Body of pancreas (tissue), 4 donors: ENCODE data around the gene TIMM17A.

Experiments used
- POLR2A ChIP-seq, 3 donors: fragments of 450-650 bp; IDR thresholded peaks; one replicate each; pipeline ENCODE4 v1.6.1; 2016; ENCODE audit warnings: antibody characterized with exemption in 3 of 3, mild to moderate bottlenecking in 2 of 3
- TF ChIP-seq, protein P1 (sequence below), 7 experiments: fragments of 450-650 bp in 4 of 7; fragments of 200-600 bp in 3 of 7; sonication (generic) in 3 of 7; IDR thresholded peaks; one replicate each; pipeline ENCODE4 v1.5.1; 2016 to 2019; ENCODE audit warnings: antibody characterized with exemption in 7 of 7

DNA sequence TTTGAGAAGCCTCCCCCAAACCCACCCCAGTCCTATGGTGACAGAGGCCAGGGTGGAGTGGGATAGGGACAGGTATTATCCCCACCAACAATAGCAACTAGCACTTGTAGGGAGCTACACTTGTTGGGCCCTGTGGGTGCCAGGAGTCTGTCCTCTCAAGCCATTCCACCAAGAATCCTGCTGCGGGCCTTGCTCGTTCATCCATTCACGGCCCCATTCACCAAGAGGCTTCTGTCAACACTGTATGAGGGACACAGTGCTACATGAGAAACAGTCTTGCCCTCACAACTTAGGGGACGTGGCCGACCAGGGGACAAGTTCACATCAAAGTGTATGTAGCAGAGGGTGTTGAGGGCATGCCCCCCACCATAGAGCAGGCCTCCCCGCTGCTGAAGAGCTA is 47.7 kb upstream of the TIMM17A start:
- TF ChIP-seq, protein P1, sequence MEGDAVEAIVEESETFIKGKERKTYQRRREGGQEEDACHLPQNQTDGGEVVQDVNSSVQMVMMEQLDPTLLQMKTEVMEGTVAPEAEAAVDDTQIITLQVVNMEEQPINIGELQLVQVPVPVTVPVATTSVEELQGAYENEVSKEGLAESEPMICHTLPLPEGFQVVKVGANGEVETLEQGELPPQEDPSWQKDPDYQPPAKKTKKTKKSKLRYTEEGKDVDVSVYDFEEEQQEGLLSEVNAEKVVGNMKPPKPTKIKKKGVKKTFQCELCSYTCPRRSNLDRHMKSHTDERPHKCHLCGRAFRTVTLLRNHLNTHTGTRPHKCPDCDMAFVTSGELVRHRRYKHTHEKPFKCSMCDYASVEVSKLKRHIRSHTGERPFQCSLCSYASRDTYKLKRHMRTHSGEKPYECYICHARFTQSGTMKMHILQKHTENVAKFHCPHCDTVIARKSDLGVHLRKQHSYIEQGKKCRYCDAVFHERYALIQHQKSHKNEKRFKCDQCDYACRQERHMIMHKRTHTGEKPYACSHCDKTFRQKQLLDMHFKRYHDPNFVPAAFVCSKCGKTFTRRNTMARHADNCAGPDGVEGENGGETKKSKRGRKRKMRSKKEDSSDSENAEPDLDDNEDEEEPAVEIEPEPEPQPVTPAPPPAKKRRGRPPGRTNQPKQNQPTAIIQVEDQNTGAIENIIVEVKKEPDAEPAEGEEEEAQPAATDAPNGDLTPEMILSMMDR (IDR thresholded peaks at IDR 0.05): no peak
- TF ChIP-seq POLR2A (IDR thresholded peaks at IDR 0.05): no peak
